GM18517 (cell line): ENCODE results near the gene NBDY.
"Not testable (repeated sequence)": the region's sequence is repeated elsewhere in the genome, so short reads cannot be mapped to it uniquely, and the experiment has no call there.

ENCODE experiments used
- ATAC-seq: cut with Tn5 transposase; IDR thresholded peaks from one replicate; pipeline ENCODE4 v1.9.1; 2021; ENCODE audit warnings: mild to moderate bottlenecking, moderate library complexity; ENCODE audit not compliant: unreplicated experiment

NBDY gene

DNA sequence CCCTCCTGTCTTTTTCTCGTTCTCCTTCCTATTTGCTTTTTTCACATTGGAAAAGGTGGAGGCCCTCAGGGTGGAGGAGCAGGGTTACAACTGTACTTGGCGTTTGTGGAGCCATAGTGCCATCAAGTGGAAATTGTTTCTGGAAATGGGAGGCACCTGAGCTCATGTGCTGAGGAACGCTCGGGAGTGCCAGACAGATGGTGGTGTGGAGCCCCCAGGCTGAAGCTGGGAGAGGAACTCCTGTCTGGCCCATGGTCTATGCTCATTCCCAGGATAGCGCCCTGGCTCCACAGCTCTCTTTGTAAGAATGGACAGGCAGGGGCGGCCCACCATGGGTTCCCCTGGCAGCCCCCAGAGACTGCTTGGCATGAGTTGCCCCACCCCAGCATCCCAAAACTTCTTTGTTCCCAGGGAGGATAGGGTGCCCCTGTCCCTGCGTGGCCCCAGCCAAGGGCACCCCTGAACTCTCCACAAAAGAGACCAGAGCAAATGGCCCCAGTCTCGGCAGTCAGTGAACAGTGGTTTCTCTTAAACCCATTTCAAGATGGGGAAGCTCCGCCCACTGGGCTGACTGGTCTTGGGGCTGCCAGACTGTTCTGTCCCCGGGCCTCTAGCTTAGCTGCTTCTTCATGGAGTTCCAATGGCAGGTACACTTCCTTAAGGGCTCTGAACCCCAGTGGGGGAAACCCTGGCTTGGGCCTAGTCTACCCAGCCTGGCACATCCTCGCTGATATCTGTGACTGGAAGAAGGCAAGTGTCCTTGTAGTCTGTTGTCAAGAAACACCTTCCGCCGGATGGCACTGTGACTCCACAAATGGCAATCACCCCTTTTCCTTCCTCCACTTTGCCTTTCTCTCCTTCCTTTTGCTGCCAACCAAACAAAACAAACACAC is 70.1 kb downstream of the NBDY start:
- ATAC-seq, result no peak

DNA sequence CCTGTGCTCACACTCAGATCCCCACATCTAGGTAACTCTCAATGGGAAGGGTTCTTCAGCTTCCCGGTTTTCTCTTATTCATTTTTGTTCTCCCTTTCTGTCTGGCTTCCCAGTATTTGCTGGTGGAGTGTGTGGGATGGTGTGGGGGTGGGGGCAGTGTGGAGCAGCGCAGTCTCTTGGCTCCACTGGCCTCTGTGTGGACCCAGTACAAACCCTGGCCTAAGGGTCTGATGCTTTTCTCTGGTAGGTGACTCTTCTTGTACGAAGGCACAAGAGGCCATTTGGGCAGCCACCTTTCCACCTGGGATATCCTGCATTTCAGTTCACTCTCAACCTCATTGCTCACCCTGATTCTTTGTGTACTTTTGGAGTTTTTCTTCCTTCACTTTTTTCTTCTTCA is 71.3 kb downstream of the NBDY start:
- no peak for ATAC-seq

GRCh38 chrX:56800801-56801200 is 71.8 kb downstream of the NBDY start:
- peak; percentile 67 for ATAC-seq

GRCh38 chrX:56802428-56802827 is 73.4 kb downstream of the NBDY start:
- no peak for ATAC-seq

DNA sequence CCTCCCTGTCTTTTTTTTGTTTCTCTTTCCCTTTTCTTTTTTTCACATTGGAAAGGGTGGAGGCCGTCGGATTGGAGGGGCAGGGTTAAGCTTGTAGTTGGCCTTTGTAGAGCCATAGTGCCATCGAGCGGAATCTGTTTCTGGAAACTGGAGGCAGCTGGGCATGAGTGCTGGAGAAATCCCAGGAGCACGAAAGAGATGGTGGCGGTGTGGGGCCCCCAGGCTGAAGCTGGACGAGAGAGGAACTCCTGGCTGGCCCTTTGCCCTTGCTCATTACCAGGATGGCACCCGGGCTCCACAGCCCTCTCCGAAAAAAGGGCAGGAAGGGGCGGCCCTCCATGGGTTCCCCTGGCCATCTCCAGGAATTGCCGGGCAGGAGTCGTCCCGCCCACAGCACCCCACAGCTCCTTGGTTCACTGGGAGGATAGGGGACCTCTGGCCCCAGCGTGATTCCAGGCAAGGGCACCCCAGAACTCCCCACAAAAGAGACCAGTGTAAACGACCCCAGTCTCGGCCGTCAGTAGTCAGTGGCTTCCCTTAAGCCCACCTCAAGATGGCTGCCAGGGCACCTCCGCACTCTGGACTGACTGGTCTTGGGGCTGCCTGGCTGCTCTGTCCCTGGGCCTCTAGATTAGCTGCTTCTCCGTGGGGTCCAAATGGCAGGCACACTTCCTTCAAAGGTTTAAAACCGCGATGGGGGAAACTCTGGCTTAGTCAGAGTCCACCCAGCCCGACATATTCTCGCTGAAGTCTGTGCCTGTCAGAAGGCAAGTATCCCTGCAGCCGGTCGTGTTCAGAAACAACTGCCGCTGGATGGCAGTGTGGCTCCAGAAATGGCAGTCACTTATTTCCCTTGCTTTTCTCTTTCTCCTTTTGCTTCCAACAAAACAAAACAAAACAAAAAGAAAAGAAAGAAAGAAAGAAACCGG is 74.1 kb downstream of the NBDY start:
- ATAC-seq, result peak; percentile 37

- ATAC-seq, result no peak
These were observed 75.0 kb downstream of the NBDY start for GRCh38 chrX:56803850-56804681.

DNA sequence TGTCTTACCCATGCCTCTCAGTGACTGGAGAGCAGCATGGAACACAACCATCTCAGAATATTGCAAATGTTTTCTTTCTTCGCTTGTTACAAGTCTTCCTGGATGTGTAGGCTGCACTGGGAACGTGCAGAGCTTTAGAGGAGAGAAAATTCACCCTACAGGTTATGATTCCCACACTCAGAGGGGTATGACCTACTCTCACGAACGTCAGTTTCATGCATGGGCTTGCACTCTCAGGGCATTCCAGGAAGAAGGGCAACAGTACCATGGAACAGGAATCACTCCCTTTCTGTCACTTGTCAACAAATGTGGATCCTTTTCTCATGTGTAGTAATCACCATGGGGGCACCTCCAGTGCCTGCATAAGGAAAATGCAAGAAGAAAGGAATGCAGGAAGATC is 75.8 kb downstream of the NBDY start:
- no peak for ATAC-seq

DNA sequence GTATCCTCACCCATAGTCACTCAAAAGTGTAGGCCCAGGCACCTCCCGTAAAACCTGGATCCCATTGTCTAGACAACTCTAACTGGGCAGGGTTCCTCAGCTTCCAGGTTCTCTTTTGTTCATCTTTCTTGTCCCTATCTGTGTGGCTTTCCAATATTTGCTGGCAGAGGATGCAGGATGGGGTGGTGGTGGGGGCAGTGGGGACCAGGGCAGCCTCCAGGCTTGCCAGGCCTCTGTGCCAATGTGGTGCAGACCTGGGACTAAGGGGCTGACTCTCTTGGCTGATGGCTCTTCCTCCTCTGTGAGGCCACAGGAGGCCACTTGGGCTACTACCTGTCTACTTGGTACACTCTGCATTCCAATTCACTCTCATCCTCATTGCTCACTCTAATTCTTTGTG is 76.4 kb downstream of the NBDY start:
- no peak for ATAC-seq

DNA sequence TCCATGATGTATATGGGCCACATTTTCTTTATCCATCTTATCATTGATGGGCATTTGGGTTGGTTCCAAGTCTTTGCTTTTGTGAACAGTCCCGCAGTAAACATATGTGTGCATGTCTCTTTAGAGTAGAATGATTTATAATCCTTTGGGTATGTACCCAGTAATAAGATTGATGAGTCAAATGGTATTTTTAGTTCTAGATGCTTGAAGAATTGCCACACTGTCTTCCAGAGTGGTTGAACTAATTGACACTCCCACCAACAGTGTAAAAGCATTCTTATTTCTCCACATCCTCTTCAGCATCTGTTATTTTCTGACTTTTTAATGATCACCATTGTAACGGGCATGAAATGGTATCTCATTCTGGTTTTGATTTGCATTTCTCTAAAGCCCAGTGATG is 77.1 kb downstream of the NBDY start:
- not testable (repeated sequence) for ATAC-seq

- no peak for ATAC-seq
These were observed 82.6 kb downstream of the NBDY start for GRCh38 chrX:56811599-56811998.

DNA sequence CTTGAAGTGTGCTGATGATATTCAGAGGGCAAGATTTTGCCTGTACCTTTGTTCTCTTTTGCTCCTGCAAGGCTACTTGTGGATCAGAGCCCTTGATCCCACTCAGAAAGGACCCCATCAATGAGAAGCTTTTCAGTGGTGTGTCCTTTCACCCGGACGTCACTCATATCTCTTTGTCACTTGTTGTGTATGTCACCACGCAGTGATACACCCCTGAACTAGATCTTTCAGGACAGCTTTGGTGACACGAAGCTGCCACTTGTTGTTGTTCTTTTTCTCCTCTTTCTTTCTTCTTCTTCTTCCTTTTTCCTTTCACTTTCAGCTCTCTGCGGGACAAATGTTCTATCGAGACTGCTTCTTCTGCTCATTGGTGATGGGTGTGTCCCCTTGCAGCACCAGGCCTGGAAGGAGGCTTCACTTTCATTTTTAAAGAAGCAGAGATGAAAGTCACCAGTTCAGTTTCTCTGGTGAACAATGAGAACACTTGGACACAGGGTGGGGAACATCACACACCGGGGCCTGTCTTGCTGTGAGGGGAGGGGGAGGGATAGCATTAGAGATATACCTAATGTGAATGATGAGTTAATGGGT is 83.6 kb downstream of the NBDY start:
- ATAC-seq, result peak; percentile 96

DNA sequence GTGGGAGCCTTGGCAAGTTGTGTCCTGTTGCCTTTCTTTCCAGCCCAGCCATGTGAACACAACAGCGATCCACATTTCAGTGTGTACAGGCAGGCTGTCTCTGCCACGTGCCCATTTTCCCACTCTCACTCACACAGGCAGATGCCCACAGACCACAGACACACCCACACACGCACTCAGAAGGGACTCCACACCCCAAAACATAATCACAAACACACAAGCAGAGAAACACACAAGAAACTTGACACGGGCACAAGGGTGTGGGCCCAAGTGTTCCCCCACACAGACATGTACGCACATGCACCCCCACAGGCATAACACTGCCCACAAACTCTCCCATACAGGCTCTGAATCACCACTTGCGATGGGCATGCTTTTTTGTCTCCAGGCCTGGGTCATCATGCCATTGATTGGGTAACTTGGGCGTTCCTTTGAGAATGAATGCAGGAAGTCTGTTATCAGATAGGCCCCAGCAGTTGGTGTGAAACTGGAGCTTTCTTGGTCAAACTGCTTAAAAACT is 84.3 kb downstream of the NBDY start:
- ATAC-seq, result peak; percentile 50

- ATAC-seq, result no peak
These were observed 88.1 kb downstream of the NBDY start for GRCh38 chrX:56817179-56817578.

GRCh38 chrX:56826020-56826419 is 97.0 kb downstream of the NBDY start:
- ATAC-seq, result no peak

- ATAC-seq, result no peak
These were observed 104.6 kb downstream of the NBDY start for GRCh38 chrX:56833626-56834025.

- no peak for ATAC-seq
These were observed 124.4 kb downstream of the NBDY start for GRCh38 chrX:56853436-56853835.

- ATAC-seq, result no peak
These were observed 128.0 kb downstream of the NBDY start for GRCh38 chrX:56857042-56857441.

DNA sequence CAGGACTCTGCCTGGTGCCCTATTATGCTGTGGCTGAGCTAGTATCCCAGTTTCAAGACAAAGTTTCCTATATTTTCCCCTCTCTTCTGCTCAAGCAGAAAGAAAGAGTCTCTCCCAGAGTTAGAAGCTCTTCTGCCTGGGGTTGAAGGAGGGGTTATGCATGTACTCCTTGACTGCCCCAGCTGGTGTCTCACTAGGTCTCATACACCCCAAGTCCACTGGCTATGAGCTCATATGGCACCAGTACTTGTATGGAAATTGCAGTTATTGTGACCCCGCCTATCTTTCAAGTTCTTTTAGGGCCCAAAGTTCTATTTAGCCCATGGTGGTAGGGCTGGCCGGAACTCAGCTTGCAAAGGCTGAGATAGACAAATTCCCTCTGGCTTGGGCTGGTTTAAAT is 131.8 kb downstream of the NBDY start:
- ATAC-seq, result no peak
